Measurements from ENCODE around the gene MYO1D. TPM values are rescaled to one million over a fixed set of nuclear protein-coding genes. Genes with fewer than 3 reads are reported as not detected.

Gene MYO1D
- total RNA-seq, 2 experiments from 2014 or later, result 8.7 to 8.8 TPM

DNA sequence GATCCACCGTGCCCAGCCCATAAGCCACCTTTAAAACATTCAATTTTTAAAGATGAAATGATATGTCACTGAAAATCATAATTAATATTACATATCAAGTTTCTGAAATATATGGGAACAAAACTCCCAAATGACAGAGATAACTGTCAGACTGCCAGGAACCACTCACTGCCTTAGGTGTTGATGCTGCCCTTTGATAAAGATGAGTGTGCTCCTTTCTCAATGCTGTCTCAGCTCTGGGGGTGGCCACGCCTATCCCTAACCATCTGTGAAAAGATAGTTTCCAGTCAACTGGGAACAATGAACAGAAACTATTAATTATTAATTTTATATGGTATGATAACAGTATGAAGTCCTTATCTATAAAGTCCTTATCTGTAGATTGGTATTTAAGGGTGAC lies 177.7 kb downstream of the MYO1D start:
- H3K27me3 Mint-ChIP-seq, result peaks cover 4% of the 10 kb centered on the region
- no peak for DNase-seq
- ATAC-seq, result no peak
- intact Hi-C loops (cut with DNase I, micrococcal nuclease), result loop anchor here in 1 of 2 experiments (10.0 kb wide), 1 partner anchor 1976 kb away; no protein-coding TSS in a partner anchor
- no peak overlapping the region for H3K4me3 Mint-ChIP-seq
- no peaks in the 10 kb centered on the region for H3K9me3 Mint-ChIP-seq (ENCODE audit: low read depth)
- CTCF ChIA-PET, result no interaction called here
- no peak overlapping the region for H3K27ac Mint-ChIP-seq
- peaks cover 4% of the 10 kb centered on the region for H3K4me1 Mint-ChIP-seq
- POLR2A ChIA-PET, result no interaction called here
- no peaks in the 10 kb centered on the region for H3K36me3 Mint-ChIP-seq (ENCODE audit: low read depth)

DNA sequence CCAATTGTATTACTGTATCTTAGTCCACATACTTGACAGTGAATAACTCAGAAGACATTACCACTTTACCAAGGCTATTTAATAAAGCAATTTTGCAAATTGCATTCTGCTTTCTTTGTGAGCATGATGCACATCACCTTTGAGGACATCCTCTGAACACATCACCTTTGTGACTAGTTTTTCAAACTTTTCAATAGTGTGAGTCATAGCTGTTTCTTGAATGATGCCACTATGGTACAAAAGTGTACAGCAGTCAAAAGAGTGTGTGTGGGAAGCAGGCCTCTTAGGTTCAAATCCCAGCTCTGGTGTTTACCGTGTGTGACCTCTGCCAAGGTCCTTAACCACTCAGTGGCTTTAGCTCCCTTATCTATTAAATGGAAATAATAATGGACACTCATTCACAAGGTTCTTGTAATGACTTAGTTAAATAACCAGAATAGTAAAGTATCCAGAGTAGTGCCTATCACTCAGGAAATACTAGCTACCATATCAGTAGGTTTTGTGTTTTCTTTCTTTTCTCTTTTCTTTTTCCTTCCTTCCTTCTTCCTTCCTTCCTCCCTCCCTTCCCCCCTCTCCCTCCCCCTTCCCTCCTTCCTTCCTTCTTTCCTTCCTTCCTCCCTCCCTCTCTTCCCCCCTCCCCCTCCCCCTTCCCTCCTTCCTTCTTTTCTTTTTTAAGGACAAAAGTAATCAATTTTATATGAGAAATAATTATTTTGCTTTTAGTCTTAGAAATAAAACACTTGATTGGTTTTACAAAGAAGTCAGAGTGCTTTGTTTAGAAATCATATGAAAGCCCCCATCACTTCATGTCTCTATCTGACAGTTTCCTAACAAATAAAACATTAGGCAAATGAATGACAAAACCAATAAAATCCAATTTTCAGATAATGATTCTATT lies 178.9 kb downstream of the MYO1D start:
- H3K4me3 Mint-ChIP-seq, result no peak overlapping the region
- ChIA-PET POLR2A (no interaction called here), CTCF (interaction anchor here (0.7 to 2.1 kb wide), 7 partner anchors 11 to 236 kb away, joined by 3 to 6 read pairs (median 3); no protein-coding TSS in a partner anchor)
- H3K36me3 Mint-ChIP-seq (ENCODE audit: low read depth), result no peaks in the 10 kb centered on the region
- H3K27me3 Mint-ChIP-seq, result peaks cover 4% of the 10 kb centered on the region
- peak; percentile 22 for DNase-seq
- intact Hi-C loops (cut with DNase I, micrococcal nuclease), result loop anchor here in 1 of 2 experiments (10.0 kb wide), 1 partner anchor 1977 kb away; no protein-coding TSS in a partner anchor
- H3K4me1 Mint-ChIP-seq, result peaks cover 4% of the 10 kb centered on the region
- ATAC-seq, result peak; percentile 95
- H3K27ac Mint-ChIP-seq, result no peak overlapping the region
- H3K9me3 Mint-ChIP-seq (ENCODE audit: low read depth), result no peaks in the 10 kb centered on the region

DNA sequence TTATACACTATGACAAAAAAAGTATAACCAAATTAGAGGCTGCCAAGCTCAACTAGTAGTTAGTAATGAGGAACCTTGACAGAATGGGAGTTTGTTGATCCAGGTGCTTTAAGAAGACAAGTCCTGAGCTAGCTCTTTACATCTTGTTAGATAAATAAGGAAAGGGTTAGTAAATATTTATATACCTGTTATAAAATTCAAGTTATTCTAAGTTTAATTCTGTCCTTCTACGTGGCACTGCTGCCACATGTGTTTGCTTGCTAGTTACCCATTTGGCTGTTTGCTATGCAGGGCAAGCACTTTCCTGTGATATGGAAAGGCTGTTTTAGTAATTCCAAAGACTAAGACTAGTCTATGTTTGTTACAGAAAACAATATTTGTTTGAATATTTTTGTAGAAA lies 180.5 kb downstream of the MYO1D start:
- DNase-seq (no peak), ATAC-seq (no peak)
- Mint-ChIP-seq H3K4me1 (peaks cover 4% of the 10 kb centered on the region), H3K4me3 (no peak overlapping the region), H3K27ac (no peak overlapping the region), H3K9me3 (ENCODE audit: low read depth) (no peaks in the 10 kb centered on the region), H3K36me3 (ENCODE audit: low read depth) (no peaks in the 10 kb centered on the region), H3K27me3 (peaks cover 4% of the 10 kb centered on the region)
- ChIA-PET POLR2A (no interaction called here), CTCF (interaction anchor here (0.9 to 2.1 kb wide), 5 partner anchors 37 to 555 kb away, joined by 3 to 6 read pairs (median 3); no protein-coding TSS in a partner anchor)
- intact Hi-C loops (cut with DNase I, micrococcal nuclease), result loop anchor here in 1 of 2 experiments (10.0 kb wide), 1 partner anchor 1978 kb away; no protein-coding TSS in a partner anchor

DNA sequence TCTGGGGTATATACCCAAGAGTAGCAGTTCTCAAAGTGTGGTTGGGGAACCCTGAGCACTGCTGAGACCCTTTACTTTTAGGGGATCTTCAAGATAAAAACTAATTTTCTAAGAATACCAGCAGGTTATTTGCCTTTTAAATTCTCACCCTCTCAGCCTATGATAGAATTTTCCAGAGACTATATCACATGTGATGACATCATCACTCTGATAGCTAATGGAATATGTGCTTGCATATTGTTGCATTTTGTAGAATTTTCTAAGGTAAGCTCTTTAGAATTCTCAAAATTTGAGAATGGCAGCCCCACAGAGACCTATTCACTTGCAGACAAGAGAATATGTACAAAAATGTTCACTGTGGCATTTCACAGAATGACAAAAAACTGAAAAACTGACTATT lies 181.1 kb downstream of the MYO1D start:
- CTCF ChIA-PET, result interaction anchor here (0.5 to 1.6 kb wide), 4 partner anchors 37 to 979 kb away, joined by 3 to 5 read pairs (median 4); no protein-coding TSS in a partner anchor
- H3K36me3 Mint-ChIP-seq (ENCODE audit: low read depth), result no peaks in the 10 kb centered on the region
- ATAC-seq, result no peak

DNA sequence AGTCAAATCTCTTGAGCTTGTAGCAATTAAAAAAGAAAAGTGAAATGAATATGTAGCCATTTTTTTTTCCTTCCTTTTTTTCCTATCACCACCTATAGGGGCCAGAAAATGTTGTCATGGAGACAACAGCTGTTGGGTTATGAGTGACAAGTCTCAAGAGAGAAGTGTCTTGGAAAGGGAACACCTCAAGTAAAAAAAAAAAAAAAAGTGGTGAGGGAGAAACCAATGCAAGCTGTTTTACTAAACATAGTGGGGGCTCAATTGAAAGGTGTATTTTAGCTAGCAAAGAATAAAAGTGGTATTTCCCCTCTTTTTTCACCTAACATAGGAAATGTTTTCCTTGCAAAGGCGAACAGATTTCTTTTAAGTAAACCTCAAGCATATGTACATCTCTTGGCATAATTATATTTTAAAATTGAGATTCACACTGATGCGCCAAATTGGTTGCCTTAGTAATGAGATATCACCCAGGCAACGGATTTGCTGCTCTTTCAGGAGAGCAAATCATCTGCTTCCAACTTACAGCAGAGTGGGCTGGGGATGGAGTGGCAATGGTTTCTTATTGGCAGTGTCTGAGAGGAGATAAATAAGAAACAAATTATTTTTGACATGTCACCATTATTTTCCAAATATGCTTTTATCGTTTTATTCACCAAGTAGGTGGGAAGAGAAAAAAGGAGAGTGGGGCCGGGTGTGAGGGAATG lies 183.6 kb downstream of the MYO1D start:
- Mint-ChIP-seq H3K4me1 (peaks cover 4% of the 10 kb centered on the region), H3K4me3 (no peak overlapping the region), H3K36me3 (ENCODE audit: low read depth) (no peaks in the 10 kb centered on the region), H3K27me3 (peaks cover 4% of the 10 kb centered on the region), H3K27ac (no peak overlapping the region), H3K9me3 (ENCODE audit: low read depth) (no peaks in the 10 kb centered on the region)
- ATAC-seq (no peak), DNase-seq (no peak)
- intact Hi-C loops (cut with DNase I, micrococcal nuclease), result loop anchor here in 1 of 2 experiments (10.0 kb wide), 1 partner anchor 1981 kb away; no protein-coding TSS in a partner anchor
- ChIA-PET CTCF (interaction anchor here (0.6 to 1.2 kb wide), 4 partner anchors 17 to 126 kb away, joined by 3 to 8 read pairs (median 4); no protein-coding TSS in a partner anchor), POLR2A (no interaction called here)

More for the DNA sequence above, 181.1 kb downstream of the MYO1D start:
- no peak overlapping the region for H3K27ac Mint-ChIP-seq
- H3K27me3 Mint-ChIP-seq, result peaks cover 4% of the 10 kb centered on the region
- H3K4me1 Mint-ChIP-seq, result peaks cover 4% of the 10 kb centered on the region
- no peak overlapping the region for H3K4me3 Mint-ChIP-seq
- H3K9me3 Mint-ChIP-seq (ENCODE audit: low read depth), result no peaks in the 10 kb centered on the region
- POLR2A ChIA-PET, result no interaction called here
- DNase-seq, result no peak
- intact Hi-C loops (cut with DNase I, micrococcal nuclease), result loop anchor here in 1 of 2 experiments (10.0 kb wide), 1 partner anchor 1979 kb away; no protein-coding TSS in a partner anchor

DNA sequence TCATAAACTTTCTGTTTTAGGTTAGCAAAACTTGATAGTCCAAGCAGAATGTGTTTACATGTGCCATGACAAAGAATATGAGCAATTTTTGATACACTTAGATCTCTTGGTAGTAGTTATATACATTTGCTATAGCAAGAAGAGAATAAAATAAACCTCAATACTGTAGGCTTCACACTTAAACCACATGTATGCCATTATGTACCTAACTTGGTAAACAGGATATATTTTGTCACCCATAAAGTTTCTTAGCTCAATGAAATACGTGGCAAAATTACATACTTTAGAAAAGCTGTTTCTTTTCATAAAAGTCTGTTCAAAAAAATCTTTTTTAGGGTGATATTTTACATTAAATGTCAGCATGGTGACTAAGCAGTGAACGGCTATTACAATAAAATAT lies 184.7 kb downstream of the MYO1D start:
- no peak overlapping the region for H3K4me3 Mint-ChIP-seq
- DNase-seq (no peak), ATAC-seq (no peak)
- H3K27ac Mint-ChIP-seq, result no peak overlapping the region
- no peaks in the 10 kb centered on the region for H3K36me3 Mint-ChIP-seq (ENCODE audit: low read depth)
- ChIA-PET POLR2A (no interaction called here), CTCF (interaction anchor here (1.0 to 1.3 kb wide), 4 partner anchors 16 to 125 kb away, joined by 3 to 8 read pairs (median 5); no protein-coding TSS in a partner anchor)
- no peaks in the 10 kb centered on the region for H3K4me1 Mint-ChIP-seq
- peaks cover 4% of the 10 kb centered on the region for H3K27me3 Mint-ChIP-seq
- intact Hi-C loops (cut with DNase I, micrococcal nuclease), result loop anchor here in 1 of 2 experiments (10.0 kb wide), 1 partner anchor 1983 kb away; no protein-coding TSS in a partner anchor
- H3K9me3 Mint-ChIP-seq (ENCODE audit: low read depth), result no peaks in the 10 kb centered on the region

DNA sequence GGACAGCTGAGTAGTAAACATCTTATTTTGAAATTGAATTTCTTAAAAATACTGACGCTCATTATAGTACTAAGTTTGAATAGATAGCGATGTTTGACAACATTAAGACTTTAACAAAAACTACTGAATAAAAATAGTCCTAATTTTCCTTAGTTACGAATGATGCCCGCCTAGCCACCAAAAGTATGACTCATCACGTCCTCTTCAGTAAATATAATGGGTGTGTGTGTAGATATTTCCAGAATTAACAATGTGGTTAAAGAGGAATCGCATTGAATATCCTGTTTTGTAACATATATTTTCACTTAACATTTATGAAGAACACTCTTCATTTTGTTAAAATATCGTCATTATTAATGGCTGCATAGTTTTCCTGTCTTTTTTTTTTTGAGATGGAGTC lies 187.6 kb downstream of the MYO1D start:
- no peaks in the 10 kb centered on the region for H3K4me1 Mint-ChIP-seq
- no peaks in the 10 kb centered on the region for H3K36me3 Mint-ChIP-seq (ENCODE audit: low read depth)
- H3K4me3 Mint-ChIP-seq, result no peak overlapping the region
- H3K27ac Mint-ChIP-seq, result no peak overlapping the region
- CTCF ChIA-PET, result no interaction called here
- POLR2A ChIA-PET, result no interaction called here
- no peaks in the 10 kb centered on the region for H3K27me3 Mint-ChIP-seq
- no peaks in the 10 kb centered on the region for H3K9me3 Mint-ChIP-seq (ENCODE audit: low read depth)
- ATAC-seq, result no peak
- intact Hi-C loops (cut with DNase I, micrococcal nuclease), result no loop called here
- DNase-seq, result no peak

DNA sequence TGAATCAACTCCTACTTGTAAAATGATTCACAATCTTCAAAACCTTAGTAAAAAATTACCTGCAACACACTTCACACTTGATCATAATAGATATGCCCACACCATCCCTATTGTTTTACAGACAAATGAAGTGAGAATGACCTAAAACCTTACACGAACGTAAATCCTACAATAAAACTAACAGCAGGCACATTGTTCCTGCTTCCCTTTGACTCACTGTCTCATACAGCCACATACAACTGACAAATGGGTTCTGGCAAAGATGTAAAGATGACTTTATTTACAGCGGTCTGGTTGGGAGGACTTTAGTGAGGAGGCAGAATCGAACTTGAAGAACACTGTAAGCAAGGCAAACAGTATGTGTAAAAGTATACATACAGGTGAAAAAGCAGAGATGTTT lies 188.7 kb downstream of the MYO1D start:
- Mint-ChIP-seq H3K4me1 (no peaks in the 10 kb centered on the region), H3K4me3 (no peak overlapping the region), H3K36me3 (ENCODE audit: low read depth) (no peaks in the 10 kb centered on the region), H3K27me3 (no peaks in the 10 kb centered on the region), H3K9me3 (ENCODE audit: low read depth) (no peaks in the 10 kb centered on the region), H3K27ac (no peak overlapping the region)
- POLR2A ChIA-PET, result no interaction called here
- ATAC-seq (no peak), DNase-seq (no peak)
- CTCF ChIA-PET, result interaction anchor here (0.7 to 0.9 kb wide), 2 partner anchors 30 to 226 kb away, joined by 4 read pairs; no protein-coding TSS in a partner anchor
- intact Hi-C loops (cut with DNase I, micrococcal nuclease), result no loop called here

DNA sequence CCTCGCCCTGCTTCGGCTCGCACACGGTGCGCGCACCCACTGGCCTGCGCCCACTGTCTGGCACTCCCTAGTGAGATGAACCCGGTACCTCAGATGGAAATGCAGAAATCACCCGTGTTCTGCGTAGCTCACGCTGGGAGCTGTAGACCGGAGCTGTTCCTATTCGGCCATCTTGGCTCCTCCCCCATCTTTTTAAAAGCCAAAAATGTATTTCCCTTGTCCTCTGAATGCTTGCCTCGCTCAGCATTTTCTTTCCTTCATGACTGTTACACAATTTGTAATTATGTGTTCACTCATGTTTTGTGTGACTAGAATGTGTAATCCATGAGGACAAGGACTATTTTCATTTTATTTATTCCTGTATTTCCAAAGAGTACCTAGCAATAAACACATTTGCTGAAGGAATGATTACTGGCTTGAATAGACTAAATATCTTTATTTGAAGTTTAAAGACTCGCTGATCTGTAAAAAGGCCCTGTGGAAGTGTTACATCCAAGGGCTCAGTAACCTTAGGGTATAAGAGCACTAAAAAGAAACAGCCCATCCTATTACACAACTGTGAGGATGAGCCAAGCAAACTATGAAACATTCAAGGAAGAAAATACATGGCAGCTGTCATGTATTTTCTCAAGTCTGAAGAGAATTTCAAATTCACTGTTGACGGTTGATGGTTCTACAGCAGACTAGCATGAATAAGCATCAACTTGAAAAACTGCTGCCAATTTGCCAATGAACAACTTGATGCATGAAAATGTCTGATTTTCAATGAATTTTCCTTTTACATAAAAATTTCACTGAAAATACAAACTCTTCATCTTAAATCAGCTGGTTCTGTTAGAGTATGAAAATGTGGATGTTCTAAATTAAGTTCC lies 192.6 kb downstream of the MYO1D start:
- DNase-seq (no peak), ATAC-seq (no peak)
- CTCF ChIA-PET, result interaction anchor here (1.5 kb wide), 1 partner anchor 26 kb away, joined by 5 read pairs; no protein-coding TSS in a partner anchor
- H3K36me3 Mint-ChIP-seq (ENCODE audit: low read depth), result no peaks in the 10 kb centered on the region
- no peaks in the 10 kb centered on the region for H3K27me3 Mint-ChIP-seq
- H3K4me3 Mint-ChIP-seq, result no peak overlapping the region
- POLR2A ChIA-PET, result no interaction called here
- no peaks in the 10 kb centered on the region for H3K4me1 Mint-ChIP-seq
- no peaks in the 10 kb centered on the region for H3K9me3 Mint-ChIP-seq (ENCODE audit: low read depth)
- intact Hi-C loops (cut with DNase I, micrococcal nuclease), result no loop called here
- no peak overlapping the region for H3K27ac Mint-ChIP-seq

DNA sequence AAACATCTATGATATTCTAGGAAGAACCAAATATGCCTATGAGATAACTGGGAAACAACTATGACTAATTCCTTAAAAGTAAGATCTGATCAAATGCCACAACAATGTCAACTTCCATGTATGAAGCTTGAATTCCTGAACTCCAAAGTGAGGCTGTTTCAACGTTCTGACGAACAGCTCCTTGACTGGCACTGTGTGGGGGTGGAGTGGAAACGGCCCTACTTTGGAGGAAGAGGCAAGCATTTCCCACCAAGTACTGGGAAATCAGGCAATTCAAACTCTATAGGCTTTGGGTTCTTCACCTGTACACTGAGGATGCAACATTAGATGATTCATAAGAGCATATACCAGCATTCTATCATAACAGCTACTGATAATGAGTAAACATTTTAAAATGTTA lies 203.0 kb downstream of the MYO1D start:
- intact Hi-C loops (cut with DNase I, micrococcal nuclease), result no loop called here
- Mint-ChIP-seq H3K9me3 (ENCODE audit: low read depth) (peaks cover 4% of the 10 kb centered on the region), H3K27ac (no peak overlapping the region), H3K4me3 (no peak overlapping the region), H3K4me1 (no peaks in the 10 kb centered on the region), H3K36me3 (ENCODE audit: low read depth) (peaks cover 4% of the 10 kb centered on the region), H3K27me3 (no peaks in the 10 kb centered on the region)
- DNase-seq, result no peak
- ChIA-PET CTCF (interaction anchor here (1.2 to 2.7 kb wide), 4 partner anchors 15 to 208 kb away, joined by 3 to 8 read pairs (median 4); no protein-coding TSS in a partner anchor), POLR2A (no interaction called here)
- ATAC-seq, result no peak
